HEK293 (cell line): ENCODE results near the gene PLS3.

Source experiments
- CTCF ChIA-PET: fragments of 350-600 bp; formaldehyde crosslinking; extraction: SDS; loops from one replicate; lab custom pipeline; 2021; ENCODE audit warnings: antibody characterized with exemption; lab: Yijun Ruan, JAX
- POLR2A ChIA-PET: fragments of 300-600 bp; formaldehyde crosslinking; extraction: SDS; loops from one replicate; lab custom pipeline; 2020; ENCODE audit warnings: antibody characterized with exemption, inconsistent platforms; lab: Yijun Ruan, JAX
- H3K27ac ChIP-seq: fragments of 200-500 bp; sonication (Bioruptor generic); 2 replicates; pipeline ENCODE4 v1.5.1; 2014; ENCODE audit warnings: low read depth, low read length, control low read depth, inconsistent platforms; ENCODE audit errors: extremely low read depth
- H3K36me3 ChIP-seq, 2 experiments: fragments of 200-500 bp in 1 of 2; sonication (Bioruptor generic) in 1 of 2; 1 replicate in 1 of 2; 2 replicates in 1 of 2; pipeline ENCODE4 v1.5.1; 2014 to 2017; ENCODE audit warnings: inconsistent platforms in 2 of 2, low read length in 2 of 2; ENCODE audit not compliant: control insufficient read depth in 2 of 2, insufficient read depth in 1 of 2
- H3K4me1 ChIP-seq: fragments of 200-500 bp; sonication (Bioruptor generic); 2 replicates; pipeline ENCODE4 v1.5.1; 2014; ENCODE audit warnings: mild to moderate bottlenecking, low read length, inconsistent platforms; ENCODE audit not compliant: control insufficient read depth, insufficient read depth
- H3K4me3 ChIP-seq: 2 replicates; pipeline ENCODE4 v1.5.1; 2011; ENCODE audit warnings: low read depth, mild to moderate bottlenecking, control low read depth, low read length, moderate library complexity
- H3K9me3 ChIP-seq: fragments of 200-500 bp; sonication (Bioruptor generic); 2 replicates; pipeline ENCODE4 v1.5.1; 2014; ENCODE audit warnings: low read depth, low read length, inconsistent platforms; ENCODE audit not compliant: control insufficient read depth, insufficient read depth
- BCL11B ChIP-seq: fragments of 450-650 bp; formaldehyde crosslinking; IDR thresholded peaks from 2 replicates; pipeline ENCODE4 v1.5.1; 2016; ENCODE audit warnings: low read depth, missing biosample characterization, missing genetic modification characterization
- KLF1 ChIP-seq: fragments of 450-650 bp; formaldehyde crosslinking; IDR thresholded peaks from 2 replicates; pipeline ENCODE4 v1.5.1; 2016; ENCODE audit warnings: missing biosample characterization, missing genetic modification characterization
- KLF17 ChIP-seq: fragments of 450-650 bp; formaldehyde crosslinking; IDR thresholded peaks from 2 replicates; pipeline ENCODE4 v1.5.1; 2016; ENCODE audit warnings: missing biosample characterization, missing genetic modification characterization
- PRDM2 ChIP-seq: fragments of 450-650 bp; formaldehyde crosslinking; IDR thresholded peaks from 2 replicates; pipeline ENCODE4 v1.5.1; 2016; ENCODE audit warnings: missing biosample characterization, missing genetic modification characterization, borderline replicate concordance
- SETDB1 ChIP-seq: IDR thresholded peaks from one replicate; pipeline ENCODE4 v1.6.1; 2017; ENCODE audit warnings: mild to moderate bottlenecking, low read length, moderate library complexity, mixed read lengths; ENCODE audit not compliant: insufficient read length
- ZBTB11 ChIP-seq: fragments of 450-650 bp; formaldehyde crosslinking; conservative IDR thresholded peaks from 2 replicates; pipeline ENCODE4 v1.5.1; 2016; ENCODE audit warnings: low read depth, missing biosample characterization, missing genetic modification characterization
- ZBTB48 ChIP-seq: fragments of 450-650 bp; formaldehyde crosslinking; IDR thresholded peaks from 2 replicates; pipeline ENCODE4 v1.5.1; 2016; ENCODE audit warnings: missing biosample characterization, missing genetic modification characterization
- ZBTB8A ChIP-seq: fragments of 450-650 bp; formaldehyde crosslinking; IDR thresholded peaks from 2 replicates; pipeline ENCODE4 v1.5.1; 2016; ENCODE audit warnings: missing biosample characterization, missing genetic modification characterization
- ZNF10 ChIP-seq: fragments of 450-650 bp; formaldehyde crosslinking; IDR thresholded peaks from 2 replicates; pipeline ENCODE4 v1.5.1; 2017; ENCODE audit warnings: missing biosample characterization, missing genetic modification characterization
- ZNF121 ChIP-seq: fragments of 450-650 bp; formaldehyde crosslinking; IDR thresholded peaks from 2 replicates; pipeline ENCODE4 v1.5.1; 2016; ENCODE audit warnings: missing biosample characterization, missing genetic modification characterization
- ZNF16 ChIP-seq: fragments of 450-650 bp; formaldehyde crosslinking; IDR thresholded peaks from 2 replicates; pipeline ENCODE4 v1.5.1; 2016; ENCODE audit warnings: low read depth, missing biosample characterization, missing genetic modification characterization
- ZNF221 ChIP-seq: fragments of 450-650 bp; formaldehyde crosslinking; IDR thresholded peaks from 2 replicates; pipeline ENCODE4 v1.5.1; 2017; ENCODE audit warnings: missing biosample characterization, missing genetic modification characterization, borderline replicate concordance
- ZNF239 ChIP-seq: fragments of 450-650 bp; formaldehyde crosslinking; IDR thresholded peaks from 2 replicates; pipeline ENCODE4 v1.5.1; 2016; ENCODE audit warnings: missing biosample characterization, missing genetic modification characterization
- ZNF24 ChIP-seq: fragments of 450-650 bp; formaldehyde crosslinking; IDR thresholded peaks from 2 replicates; pipeline ENCODE4 v1.5.1; 2016; ENCODE audit warnings: missing biosample characterization, missing genetic modification characterization
- ZNF398 ChIP-seq: fragments of 450-650 bp; formaldehyde crosslinking; IDR thresholded peaks from 2 replicates; pipeline ENCODE4 v1.5.1; 2017; ENCODE audit warnings: missing biosample characterization, missing genetic modification characterization
- ZNF416 ChIP-seq: fragments of 450-650 bp; formaldehyde crosslinking; IDR thresholded peaks from 2 replicates; pipeline ENCODE4 v1.5.1; 2016; ENCODE audit warnings: missing biosample characterization, missing genetic modification characterization
- ZNF510 ChIP-seq: fragments of 450-650 bp; formaldehyde crosslinking; IDR thresholded peaks from 2 replicates; pipeline ENCODE4 v1.5.1; 2018; ENCODE audit warnings: mild to moderate bottlenecking, missing genetic modification characterization, missing biosample characterization; ENCODE audit not compliant: insufficient replicate concordance
- ZNF670 ChIP-seq: fragments of 450-650 bp; formaldehyde crosslinking; IDR thresholded peaks from 2 replicates; pipeline ENCODE4 v1.5.1; 2016; ENCODE audit warnings: missing biosample characterization, missing genetic modification characterization, low read depth

Gene PLS3

GRCh38 chrX:115693476-115693875 lies 132.5 kb downstream of the PLS3 start (continued):
- TF ChIP-seq PRDM2 (no peak), ZNF24 (no peak), KLF17 (tag by site-specific recombination) (no peak), BCL11B (tag by site-specific recombination) (no peak), KLF1 (tag by site-specific recombination) (no peak)

- POLR2A ChIA-PET = no interaction called here
- H3K4me1 ChIP-seq = no peaks in the 10 kb centered on the region; the same call in 1 of the 2 replicates
- no peak overlapping the region for H3K27ac ChIP-seq
- CTCF ChIA-PET = no interaction called here
- H3K36me3 ChIP-seq = no peaks in the 10 kb centered on the region
- H3K4me3 ChIP-seq = no peak overlapping the region
- no peak for TF ChIP-seq SETDB1
- no peak for TF ChIP-seq ZNF121
- no peak for TF ChIP-seq ZNF510 (tag by site-specific recombination)
- TF ChIP-seq ZBTB48 (tag by site-specific recombination) = no peak
- no peak for TF ChIP-seq ZNF398 (tag by site-specific recombination)
- no peak for TF ChIP-seq ZNF10
- no peak for TF ChIP-seq ZBTB11
- TF ChIP-seq ZNF239 (tag by site-specific recombination) = no peak
- TF ChIP-seq ZNF416 = no peak
- TF ChIP-seq ZBTB8A (tag by site-specific recombination) = no peak
- no peak for TF ChIP-seq ZNF221 (tag by site-specific recombination)
- no peak for TF ChIP-seq ZNF16
- TF ChIP-seq ZNF670 = no peak
- H3K9me3 ChIP-seq = no peaks in the 10 kb centered on the region
Measured at GRCh38 chrX:115694028-115694427, 133.1 kb downstream of the PLS3 start.
